ENCODE measurements around the gene ETV1. TPM values are rescaled to one million over a fixed set of nuclear protein-coding genes. Genes with fewer than 3 reads are reported as not detected.

Gene ETV1
- total RNA-seq, 4 donors from 2014 or later, result 1.0 to 7.2 (median 3.6) TPM

DNA sequence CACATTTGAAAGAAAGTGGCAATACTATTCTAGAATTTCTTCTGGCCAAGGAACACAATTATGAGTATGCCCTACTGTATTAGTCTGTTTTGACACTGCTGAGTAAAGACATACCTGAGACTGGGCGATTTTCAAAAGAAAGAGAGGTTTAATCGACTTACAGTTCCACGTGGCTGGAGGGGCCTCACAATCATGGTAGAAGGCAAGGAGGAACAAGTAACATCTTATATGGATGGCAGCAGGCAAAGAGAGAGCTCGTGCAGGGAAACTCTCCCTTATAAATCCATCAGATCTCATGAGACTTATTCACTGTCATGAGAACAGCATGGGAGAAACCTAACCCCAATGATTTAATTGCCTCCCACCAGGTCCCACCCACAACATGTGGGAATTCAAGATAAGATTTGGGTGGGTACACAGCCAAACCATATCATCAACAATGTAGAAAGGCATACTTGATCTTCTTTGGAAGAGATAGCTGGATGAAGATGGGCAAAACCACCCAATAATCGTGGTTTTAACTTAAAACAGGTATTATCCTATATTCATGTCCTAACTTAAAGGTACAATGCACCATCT, 113.9 kb downstream of the ETV1 start:
- TF ChIP-seq, protein P1, sequence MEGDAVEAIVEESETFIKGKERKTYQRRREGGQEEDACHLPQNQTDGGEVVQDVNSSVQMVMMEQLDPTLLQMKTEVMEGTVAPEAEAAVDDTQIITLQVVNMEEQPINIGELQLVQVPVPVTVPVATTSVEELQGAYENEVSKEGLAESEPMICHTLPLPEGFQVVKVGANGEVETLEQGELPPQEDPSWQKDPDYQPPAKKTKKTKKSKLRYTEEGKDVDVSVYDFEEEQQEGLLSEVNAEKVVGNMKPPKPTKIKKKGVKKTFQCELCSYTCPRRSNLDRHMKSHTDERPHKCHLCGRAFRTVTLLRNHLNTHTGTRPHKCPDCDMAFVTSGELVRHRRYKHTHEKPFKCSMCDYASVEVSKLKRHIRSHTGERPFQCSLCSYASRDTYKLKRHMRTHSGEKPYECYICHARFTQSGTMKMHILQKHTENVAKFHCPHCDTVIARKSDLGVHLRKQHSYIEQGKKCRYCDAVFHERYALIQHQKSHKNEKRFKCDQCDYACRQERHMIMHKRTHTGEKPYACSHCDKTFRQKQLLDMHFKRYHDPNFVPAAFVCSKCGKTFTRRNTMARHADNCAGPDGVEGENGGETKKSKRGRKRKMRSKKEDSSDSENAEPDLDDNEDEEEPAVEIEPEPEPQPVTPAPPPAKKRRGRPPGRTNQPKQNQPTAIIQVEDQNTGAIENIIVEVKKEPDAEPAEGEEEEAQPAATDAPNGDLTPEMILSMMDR (IDR thresholded peaks at IDR 0.05), result no peak
- no peak for TF ChIP-seq POLR2A (IDR thresholded peaks at IDR 0.05)
- no peak overlapping the region for H3K4me3 ChIP-seq (ENCODE audit: low read depth, poor library complexity, severe bottlenecking)
- DNase-seq (ENCODE audit: low spot score in 2 of 2), result no peak
- WGBS, 2 donors, result 86 to 87% methylated on average over 5 of the region's 5 CpGs
- intact Hi-C loops (cut with DNase I; ENCODE audit: low total_unique reads), result no loop called here

GRCh38 chr7:13874783-13875182, 114.7 kb downstream of the ETV1 start:
- TF ChIP-seq, protein P1 (IDR thresholded peaks at IDR 0.05), result no peak
- no peak for TF ChIP-seq POLR2A (IDR thresholded peaks at IDR 0.05)
- DNase-seq (ENCODE audit: low spot score in 2 of 2), result no peak
- H3K4me3 ChIP-seq (ENCODE audit: low read depth, poor library complexity, severe bottlenecking), result no peak overlapping the region
- intact Hi-C loops (cut with DNase I; ENCODE audit: low total_unique reads), result no loop called here
- WGBS, 2 donors, result 24 to 28% methylated on average over 2 of the region's 2 CpGs

- no peak for TF ChIP-seq POLR2A (IDR thresholded peaks at IDR 0.05)
- TF ChIP-seq, protein P1 (IDR thresholded peaks at IDR 0.05), result no peak
- H3K4me3 ChIP-seq (ENCODE audit: low read depth, poor library complexity, severe bottlenecking), result no peak overlapping the region
- intact Hi-C loops (cut with DNase I; ENCODE audit: low total_unique reads), result no loop called here
- DNase-seq (ENCODE audit: low spot score in 2 of 2), result no peak
Measured at GRCh38 chr7:13872709-13873108, 116.8 kb downstream of the ETV1 start.

DNA sequence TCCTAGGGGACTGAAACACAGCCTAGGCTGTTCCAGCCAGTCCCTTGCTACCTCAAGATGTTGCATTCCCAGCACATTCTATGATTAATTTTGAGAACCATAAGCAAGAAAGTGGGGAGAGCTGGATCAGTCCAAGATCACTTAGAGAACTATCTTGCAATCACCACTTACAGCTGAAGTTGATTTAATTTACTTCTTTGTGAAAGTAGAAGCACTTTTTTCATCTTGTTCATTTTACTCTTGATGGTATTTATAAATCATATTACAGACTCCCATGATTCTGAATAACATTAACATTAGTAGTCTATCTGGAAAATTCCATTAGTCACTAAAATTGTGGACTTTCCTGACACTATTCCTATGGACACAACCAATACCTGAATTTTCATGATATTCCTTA, 118.5 kb downstream of the ETV1 start:
- intact Hi-C loops (cut with DNase I; ENCODE audit: low total_unique reads), result no loop called here
- no peak for TF ChIP-seq POLR2A (IDR thresholded peaks at IDR 0.05)
- TF ChIP-seq, protein P1 (IDR thresholded peaks at IDR 0.05), result no peak
- H3K4me3 ChIP-seq (ENCODE audit: low read depth, poor library complexity, severe bottlenecking), result no peak overlapping the region
- no peak for DNase-seq (ENCODE audit: low spot score in 2 of 2)

DNA sequence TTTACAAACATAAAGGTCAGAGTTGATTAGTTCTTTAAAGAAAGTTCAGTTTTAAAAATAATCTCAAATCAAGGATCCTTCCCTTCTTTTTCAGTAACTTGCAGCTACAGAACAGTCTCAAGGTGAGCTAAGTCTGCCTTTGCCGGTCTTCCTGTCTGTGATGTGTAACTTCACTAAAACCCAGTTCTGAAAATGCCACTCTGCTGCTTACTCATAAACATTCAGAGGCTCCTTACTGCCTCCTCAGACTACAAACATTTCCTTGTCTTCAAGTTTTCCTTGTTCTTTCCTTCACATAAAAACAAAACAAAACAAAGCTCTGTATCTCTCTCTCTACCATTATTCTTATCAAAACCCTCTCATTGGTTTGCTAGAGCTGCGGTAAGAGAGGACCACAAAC, 128.7 kb downstream of the ETV1 start:
- DNase-seq (ENCODE audit: low spot score in 2 of 2), result no peak
- WGBS, 2 donors, result 87% methylated on average over 2 of the region's 2 CpGs
- H3K4me3 ChIP-seq (ENCODE audit: low read depth, poor library complexity, severe bottlenecking), result no peak overlapping the region
- intact Hi-C loops (cut with DNase I; ENCODE audit: low total_unique reads), result no loop called here
- TF ChIP-seq, protein P1 (IDR thresholded peaks at IDR 0.05), result no peak
- TF ChIP-seq POLR2A (IDR thresholded peaks at IDR 0.05), result no peak

DNA sequence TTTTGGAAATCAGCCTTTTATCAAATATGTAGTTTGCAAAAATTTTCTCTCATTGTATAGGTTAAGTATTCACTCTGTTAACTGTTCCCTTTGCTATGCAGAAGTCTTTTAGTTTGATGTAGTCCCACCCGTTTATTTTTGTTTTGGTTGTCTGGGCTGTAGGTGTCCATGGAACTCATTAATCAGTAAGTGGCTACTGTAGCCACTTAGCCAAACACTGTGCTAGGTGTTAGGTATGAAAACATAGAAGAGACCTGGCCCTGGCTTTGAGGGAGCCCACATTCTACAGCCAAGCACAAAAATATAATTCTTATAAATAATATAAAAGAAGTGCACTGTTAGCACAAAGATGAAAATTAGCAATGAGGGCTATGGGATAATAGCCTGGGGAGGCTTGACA, 133.5 kb downstream of the ETV1 start:
- intact Hi-C loops (cut with DNase I; ENCODE audit: low total_unique reads), result no loop called here
- WGBS, 2 donors, result 65 to 80% methylated on average over 1 of the region's 1 CpG
- DNase-seq (ENCODE audit: low spot score in 2 of 2), result no peak
- H3K4me3 ChIP-seq (ENCODE audit: low read depth, poor library complexity, severe bottlenecking), result no peak overlapping the region
- TF ChIP-seq POLR2A (IDR thresholded peaks at IDR 0.05), result no peak

Measured in lower leg skin (tissue), 4 donors.